ENCODE results near the gene PNMA1.

- TF ChIP-seq POLR2A (IDR thresholded peaks at IDR 0.05) = no peak
- TF ChIP-seq CTCF (IDR thresholded peaks at IDR 0.05) = peak in 1 of 4 donors; percentile 12
These were observed 16.9 kb upstream of the PNMA1 start for GRCh38 chr14:73731111-73731510.

Data from right lobe of liver (tissue), 4 donors.